ENCODE measurements around the gene MRPL40. TPM values are rescaled to one million over a fixed set of nuclear protein-coding genes. Genes with fewer than 3 reads are reported as not detected.

The MRPL40 gene
- 34.2 and 40.1 TPM in 2 replicates for total RNA-seq

GRCh38 chr22:19432133-19432851 is at the start of gene MRPL40:
Gene MRPL40 (plus strand): TSS chr22:19432545. CDS start chr22:19432555, 10 bp downstream.

GRCh38 chr22:19431649-19432132 is 654 bp upstream of the MRPL40 start, which contains the start of gene HIRA:
Gene HIRA (minus strand): TSS chr22:19431733. CDS start chr22:19431476, 257 bp downstream.

GRCh38 chr22:19447330-19448075 is 15.2 kb downstream of the MRPL40 start, which contains the start of gene C22orf39:
Gene C22orf39 (minus strand): TSS chr22:19447711. CDS start chr22:19447688, 23 bp downstream.

GRCh38 chr22:19478901-19479354 is 46.6 kb downstream of the MRPL40 start, which contains the start of gene UFD1:
Gene UFD1 (minus strand): TSS chr22:19479193. CDS start chr22:19479085, 108 bp downstream.

GRCh38 chr22:19479355-19480172 is 47.2 kb downstream of the MRPL40 start, which contains the start of gene CDC45:
Gene CDC45 (plus strand): TSS chr22:19479920. CDS start chr22:19479969, 49 bp downstream.

Other genes starting within 250 kb of the MRPL40 start
- gene CLTCL1, start 140.8 kb upstream of the MRPL40 start, total RNA-seq, result 7.4 and 9.6 TPM in 2 replicates
- gene HIRA, start 812 bp upstream of the MRPL40 start, total RNA-seq, result 17.3 and 23.7 TPM in 2 replicates
- gene C22orf39, start 15.2 kb downstream of the MRPL40 start, total RNA-seq, result 11.7 and 12.9 TPM in 2 replicates
- 52.9 and 56.5 TPM in 2 replicates for gene UFD1, start 46.6 kb downstream of the MRPL40 start, total RNA-seq
- gene CDC45, start 47.4 kb downstream of the MRPL40 start, total RNA-seq, result 12.9 and 23.1 TPM in 2 replicates
- 0.37 TPM in 1 of 2 replicates, not detected in the other for gene CLDN5, start 91.9 kb downstream of the MRPL40 start, total RNA-seq